HG02943 (cell line): ENCODE results near the gene ZNF790.
"Not testable (repeated sequence)": the region's sequence is repeated elsewhere in the genome, so short reads cannot be mapped to it uniquely, and the experiment has no call there.

Experiments used
- ATAC-seq: cut with Tn5 transposase; IDR thresholded peaks from one replicate; pipeline ENCODE4 v1.9.1; 2021; ENCODE audit warnings: mild to moderate bottlenecking, low read depth, moderate library complexity; ENCODE audit not compliant: unreplicated experiment

Gene ZNF790

DNA sequence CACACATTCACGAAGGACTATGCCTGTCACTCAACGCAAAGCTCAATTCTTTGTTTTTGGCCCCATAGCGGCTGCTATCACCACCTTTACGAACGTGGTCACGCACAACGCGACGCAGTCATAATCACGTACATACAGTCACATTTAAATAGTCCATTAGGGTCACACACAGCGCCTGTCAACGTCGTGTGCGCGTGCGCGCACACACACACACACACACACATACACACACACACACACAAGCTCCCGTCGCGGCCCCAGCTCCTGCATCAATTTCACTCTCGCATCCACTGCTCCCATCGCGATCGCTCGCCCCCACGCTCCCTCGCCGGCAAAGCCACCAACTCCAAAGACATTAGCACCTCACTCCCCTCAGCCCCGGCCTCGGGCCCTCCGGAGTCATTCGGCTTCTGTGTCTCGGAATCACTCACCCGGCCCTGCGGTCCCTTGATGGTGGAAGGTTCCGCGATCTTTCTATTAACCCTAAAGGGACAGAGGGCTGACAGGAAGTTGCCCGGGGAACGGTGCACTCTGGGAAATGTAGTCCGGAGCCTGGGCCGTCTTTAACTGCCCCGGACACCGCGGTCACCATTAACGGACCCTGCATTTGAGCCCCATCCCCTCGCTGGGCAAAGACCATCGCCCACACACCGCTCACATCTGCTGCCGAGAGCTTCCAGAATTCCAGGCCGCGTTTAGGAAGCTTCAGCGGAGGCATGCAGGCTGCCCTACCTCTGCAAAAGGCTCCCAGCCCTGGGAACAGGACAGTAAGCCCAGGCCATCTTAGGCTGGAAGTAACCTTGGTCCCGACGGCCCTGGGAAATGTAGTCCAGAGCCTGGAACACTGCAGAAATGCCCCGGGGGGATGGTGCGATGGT, at the start of gene ZNF790:
TSS of gene ZNF790 (minus strand) at position 482 of the 878 bp plus-strand sequence. CDS start 12,768 bp downstream, outside the sequence.
- ATAC-seq: peak; percentile 84

DNA sequence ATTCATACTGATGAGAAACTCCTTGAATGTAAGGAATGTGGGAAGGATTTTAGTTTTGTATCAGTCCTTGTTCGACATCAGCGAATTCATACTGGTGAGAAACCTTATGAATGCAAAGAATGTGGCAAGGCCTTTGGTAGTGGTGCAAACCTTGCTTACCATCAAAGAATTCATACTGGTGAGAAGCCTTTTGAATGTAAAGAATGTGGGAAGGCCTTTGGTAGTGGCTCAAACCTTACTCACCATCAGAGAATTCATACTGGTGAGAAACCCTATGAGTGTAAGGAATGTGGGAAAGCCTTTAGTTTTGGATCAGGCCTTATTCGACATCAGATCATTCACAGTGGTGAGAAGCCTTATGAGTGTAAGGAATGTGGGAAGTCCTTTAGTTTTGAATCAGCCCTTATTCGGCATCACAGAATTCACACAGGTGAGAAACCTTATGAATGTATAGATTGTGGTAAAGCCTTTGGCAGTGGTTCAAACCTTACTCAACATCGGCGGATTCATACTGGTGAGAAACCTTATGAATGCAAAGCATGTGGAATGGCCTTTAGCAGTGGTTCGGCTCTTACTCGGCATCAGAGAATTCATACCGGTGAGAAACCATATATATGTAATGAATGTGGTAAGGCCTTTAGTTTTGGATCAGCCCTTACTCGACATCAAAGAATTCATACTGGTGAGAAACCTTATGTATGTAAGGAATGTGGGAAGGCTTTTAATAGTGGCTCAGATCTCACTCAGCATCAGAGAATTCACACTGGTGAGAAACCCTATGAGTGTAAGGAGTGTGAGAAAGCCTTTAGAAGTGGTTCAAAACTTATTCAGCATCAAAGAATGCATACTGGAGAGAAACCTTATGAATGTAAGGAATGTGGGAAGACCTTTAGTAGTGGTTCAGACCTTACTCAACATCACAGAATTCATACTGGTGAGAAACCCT, 39.1 kb upstream of the ZNF790 start:
- ATAC-seq: no peak

DNA sequence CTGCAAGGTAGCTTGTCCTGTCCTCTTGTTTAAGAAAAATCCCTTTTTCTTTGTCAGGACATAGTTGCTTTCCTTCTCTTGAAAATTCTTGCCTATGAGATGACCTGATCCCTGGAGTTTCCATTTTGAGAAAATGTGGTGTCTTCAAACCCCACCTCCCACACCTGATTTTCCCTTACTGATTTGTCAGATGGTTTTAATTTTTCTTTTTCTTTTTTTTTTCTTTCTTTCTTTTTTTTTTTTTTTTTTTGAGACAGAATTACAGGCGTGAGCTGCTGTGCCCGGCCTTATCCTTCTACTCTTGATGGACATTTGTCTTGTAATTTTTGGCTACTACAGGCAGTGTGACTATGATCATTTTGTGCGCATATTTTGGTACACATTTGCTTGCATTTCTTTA, 13.7 kb upstream of the ZNF790 start:
- ATAC-seq: no peak

DNA sequence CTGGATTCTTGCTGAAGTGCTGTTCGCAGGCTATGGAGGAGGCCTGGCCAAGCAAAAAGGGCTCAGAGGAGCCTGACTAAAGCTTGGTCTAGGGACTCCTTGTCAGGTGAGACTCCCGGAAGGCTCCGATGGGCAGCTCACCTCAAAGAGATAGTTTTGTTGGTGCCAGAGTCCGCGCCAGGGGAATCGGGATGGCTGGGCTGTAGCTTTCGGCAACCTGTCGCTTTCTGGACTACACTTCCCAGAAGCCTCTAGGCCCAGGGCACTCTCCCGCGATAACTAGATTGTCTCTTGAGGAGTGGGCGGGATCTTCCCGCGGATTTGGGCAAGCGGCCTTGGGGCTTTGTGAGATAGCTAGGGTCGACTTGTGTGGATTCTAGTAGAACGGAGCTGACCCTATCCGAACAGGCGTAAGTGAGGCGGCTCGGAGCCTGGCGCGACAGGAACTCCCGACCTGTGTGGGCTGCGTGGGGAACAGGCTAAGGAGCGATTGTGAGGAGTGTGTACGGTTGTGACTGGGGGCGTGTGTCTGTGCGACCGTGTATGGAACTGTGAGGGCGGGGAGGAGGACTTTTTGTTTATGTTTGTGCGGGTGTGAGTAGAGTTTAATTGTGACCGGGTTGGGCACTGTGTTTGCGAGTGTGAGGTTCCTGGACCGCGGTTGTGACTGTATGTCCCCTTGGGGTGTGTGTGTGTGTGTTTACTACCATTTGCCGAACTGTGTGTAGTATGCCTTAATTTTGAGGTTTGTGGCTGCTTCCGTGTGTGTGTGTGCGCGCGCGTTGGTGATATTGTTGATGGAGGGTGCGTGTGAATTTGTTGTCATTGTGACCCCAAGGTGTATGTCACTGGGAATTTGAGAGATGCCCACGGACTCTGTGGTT, 12.6 kb upstream of the ZNF790 start, which contains the start of gene ZNF345:
TSS of gene ZNF345 (plus strand) at position 318 of the 884 bp plus-strand sequence. CDS start 25,955 bp downstream, outside the sequence.
- ATAC-seq: peak; percentile 79

DNA sequence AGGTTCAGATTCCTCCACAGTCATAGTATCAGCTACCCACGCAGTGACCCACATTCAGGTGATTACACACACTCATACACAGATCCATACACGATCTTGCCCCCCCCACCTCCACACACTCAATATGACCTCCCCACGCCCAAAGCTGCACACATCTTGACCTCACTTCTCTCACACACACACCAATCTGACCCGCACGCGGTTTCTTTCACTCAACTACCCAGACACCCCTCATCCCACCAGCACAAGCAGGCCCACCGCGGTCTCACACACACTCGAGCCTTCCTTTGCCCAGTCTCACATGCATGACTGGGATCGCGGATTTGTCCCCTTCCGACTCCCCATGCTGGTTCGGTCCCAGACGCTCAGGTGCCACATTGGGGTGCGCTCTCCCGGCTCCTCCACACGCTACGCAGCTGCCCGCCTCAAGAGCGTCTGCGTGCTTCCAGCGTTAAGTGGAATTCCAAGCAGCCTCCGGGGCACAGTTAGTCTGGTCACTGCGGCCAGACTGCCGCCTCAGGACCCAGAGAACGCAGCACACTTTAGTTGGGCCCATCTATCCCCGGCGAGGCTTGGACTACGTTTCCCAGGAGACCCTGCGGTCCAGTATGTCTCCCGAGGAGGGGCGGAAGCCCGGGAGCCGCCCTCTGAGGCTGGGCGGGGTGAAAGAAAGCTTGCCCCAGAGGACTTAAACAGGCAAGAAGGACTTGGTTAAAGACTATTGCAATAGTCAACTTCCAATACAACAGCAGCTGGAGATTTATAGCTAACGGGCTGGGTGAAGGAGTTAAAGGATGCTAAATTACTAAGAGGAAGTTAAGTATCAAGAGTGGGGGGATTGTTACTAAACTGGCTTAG, 11.7 kb upstream of the ZNF790 start:
- peak; percentile 84 for ATAC-seq

DNA sequence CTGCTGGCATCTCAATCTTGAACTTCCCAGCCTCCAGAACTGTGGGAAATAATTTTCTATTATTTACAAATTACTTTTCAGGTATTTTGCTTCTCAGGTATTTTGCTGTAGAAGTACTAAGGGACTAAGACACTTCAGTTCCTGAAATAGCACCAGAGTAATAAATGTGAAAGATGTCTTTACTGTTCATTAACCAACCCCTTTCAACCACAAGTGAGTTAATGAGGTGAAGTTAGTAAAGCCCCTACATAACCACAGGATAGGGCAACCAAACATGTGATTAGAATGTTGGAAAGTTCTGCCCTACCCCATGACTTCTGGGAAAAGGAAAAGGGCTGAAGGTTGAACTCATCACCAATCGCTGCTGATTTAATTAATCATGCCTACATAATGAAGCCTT, 9.8 kb upstream of the ZNF790 start:
- ATAC-seq: no peak

DNA sequence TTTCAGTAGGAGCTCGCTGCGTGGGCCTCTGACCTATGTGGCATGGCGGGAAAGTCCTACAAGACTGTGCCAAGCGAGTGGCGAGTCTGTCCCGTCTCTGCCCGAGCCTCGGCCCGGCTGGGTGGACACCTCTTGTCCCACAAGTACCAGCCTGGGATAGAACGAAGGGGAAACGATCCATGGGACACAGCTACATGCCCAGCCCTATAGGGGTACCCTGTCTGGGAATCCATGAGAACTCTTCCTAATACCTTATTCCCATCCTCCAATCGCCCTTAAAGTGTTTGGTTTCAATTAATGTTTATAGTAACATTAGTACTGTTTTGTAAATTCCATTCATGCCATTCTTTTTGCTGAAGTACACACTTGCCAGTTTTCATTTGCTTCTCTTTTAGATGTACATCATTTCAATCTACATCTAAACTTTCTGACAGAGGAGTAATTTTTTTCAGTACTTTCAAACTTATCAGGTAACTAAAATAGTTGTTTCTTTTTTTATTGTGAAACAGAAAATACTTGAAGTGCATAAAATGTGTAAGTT, 667 bp upstream of the ZNF790 start:
- ATAC-seq: no peak

DNA sequence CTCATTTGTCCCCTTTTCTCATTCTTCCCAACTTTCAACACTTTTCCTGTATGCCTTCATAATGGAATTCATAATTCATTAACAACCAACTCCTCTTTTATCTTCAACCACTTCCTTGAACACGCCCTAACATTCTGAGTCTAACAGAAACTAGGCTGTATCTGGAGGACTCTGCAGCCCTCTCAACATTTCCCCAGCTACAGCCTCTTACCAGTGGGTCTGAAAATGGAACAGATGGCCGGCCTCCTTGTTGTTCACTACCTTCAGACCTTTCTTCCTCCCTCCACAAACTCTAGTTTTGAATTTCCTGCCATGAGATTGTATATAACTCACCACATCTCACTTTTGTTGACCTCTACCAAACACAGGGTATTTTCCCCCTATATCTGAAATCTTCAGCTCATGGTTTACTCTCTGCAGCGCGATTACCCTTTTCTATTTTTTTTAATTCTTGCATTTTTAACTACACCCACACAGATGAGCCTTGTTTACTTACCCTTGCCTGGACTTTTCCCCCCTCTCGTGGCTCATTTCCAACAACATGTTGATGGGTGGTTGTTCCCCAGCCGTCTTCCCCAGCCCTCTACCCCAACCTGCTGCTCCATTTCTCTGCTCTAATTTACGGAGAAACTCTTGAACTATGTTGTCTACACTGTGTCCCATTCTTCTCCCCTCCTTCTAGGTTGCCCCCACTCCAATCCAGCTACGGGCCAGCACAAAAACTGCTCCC, 846 bp downstream of the ZNF790 start:
- ATAC-seq: no peak

DNA sequence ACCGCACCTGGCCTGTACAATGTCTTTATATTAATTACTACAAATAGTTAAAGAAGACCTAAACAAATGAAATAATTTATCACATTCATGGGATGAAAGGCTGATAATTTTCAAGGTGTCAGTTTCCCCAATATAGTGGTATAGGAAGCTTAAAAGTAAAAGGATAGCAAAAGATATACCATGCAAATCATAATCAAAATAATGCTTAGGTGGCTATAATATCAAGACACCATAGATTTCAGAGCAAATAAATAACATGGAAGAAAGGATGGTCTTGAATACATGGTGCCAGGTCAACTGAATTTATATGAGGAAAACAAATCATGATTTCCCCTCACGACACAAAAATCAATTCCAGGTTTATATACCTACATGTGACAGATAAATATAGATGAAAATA, 4.8 kb downstream of the ZNF790 start:
- ATAC-seq: no peak

DNA sequence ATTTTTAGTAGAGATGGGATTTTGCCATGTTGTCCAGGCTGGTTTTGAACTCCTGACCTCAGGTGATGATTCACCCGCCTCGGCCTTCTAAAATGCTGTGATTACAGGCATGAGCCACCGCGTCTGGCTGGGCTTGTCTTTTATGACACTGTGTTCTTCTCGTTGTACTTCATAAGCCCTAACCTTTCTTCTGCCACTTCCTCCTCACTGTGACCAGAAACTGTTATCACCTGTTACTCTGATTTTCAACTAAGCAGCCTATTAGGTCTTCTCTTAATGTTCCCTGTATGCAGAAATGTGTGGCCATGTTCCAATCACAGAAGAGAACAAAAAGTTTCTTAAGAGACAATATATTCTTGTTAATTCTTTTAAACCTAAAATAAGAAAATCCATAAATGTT, 16.4 kb downstream of the ZNF790 start:
- no peak for ATAC-seq

DNA sequence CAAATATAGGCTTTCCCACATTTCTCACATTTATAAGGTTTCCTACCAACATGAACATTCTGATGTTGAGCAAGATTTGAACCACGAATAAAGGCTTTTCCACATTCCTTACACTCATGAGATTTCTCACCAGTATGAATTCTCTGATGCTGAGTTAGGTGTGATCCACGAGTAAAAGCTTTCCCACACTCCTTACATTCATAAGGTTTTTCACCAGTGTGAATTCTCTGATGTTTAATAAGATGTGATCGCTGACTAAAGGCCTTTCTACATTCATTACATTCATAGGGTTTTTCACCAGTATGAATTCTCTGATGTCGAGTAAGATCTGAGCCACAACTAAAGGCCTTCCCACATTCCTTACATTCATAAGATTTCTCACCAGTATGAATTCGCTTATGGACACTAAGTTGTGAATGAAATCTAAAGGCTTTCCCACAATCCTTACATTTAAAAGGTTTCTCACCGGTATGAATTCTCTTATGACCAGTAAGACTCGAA, 19.0 kb downstream of the ZNF790 start:
- no peak for ATAC-seq

DNA sequence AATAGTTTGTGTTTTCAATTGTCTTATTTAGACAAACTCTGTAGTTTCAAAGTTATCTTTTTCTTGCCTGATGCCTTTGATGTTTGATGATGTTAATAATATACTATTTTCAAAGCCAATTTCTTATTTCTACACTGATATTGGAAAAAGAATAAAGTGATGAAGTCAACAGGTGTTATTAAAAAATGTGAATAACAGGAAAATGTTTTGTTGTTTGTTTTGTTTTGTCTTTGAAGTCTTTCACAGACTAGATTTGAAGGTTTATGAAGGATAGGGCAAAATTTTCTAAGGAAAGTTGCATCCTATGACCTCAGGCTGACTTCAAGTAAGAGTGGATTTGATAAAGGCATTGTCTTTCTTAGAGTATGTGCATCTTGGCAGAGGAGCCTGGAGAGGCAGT, 31.2 kb downstream of the ZNF790 start:
- ATAC-seq: no peak

DNA sequence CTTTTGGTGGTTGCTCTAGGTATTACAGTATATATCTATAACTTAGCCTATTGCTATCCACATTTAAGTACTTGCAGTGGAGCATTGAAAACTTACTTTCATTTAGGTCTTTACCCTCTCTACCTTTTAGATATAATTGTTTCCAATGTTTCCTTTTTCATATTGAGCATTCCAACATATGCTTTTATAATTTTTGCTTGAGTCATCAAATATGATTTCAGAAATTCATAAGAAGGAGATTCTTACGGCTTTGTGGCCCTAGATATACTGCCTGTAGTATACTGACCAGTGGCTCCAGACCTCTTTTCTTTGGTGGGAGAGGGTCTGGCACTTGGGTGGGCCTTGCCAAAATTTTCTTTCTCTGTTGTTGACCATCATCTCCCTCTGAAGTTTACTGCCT, 32.8 kb downstream of the ZNF790 start:
- ATAC-seq: no peak

DNA sequence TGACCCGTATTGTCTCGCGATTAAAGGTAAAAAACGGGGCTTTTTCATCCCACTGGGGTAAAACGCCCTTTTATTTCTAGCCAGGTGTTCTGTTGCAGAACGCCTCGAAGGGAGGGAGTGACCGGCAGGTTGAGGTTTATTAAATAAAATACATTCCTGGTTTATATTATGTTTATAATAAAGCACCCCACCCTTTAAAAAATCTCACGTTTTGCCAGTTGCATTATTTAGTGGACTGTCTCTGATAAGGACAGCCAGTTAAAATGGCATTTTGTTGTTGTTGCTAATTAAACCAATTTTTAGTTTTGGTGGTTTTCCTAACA, 40.4 kb downstream of the ZNF790 start:
- ATAC-seq: no peak

DNA sequence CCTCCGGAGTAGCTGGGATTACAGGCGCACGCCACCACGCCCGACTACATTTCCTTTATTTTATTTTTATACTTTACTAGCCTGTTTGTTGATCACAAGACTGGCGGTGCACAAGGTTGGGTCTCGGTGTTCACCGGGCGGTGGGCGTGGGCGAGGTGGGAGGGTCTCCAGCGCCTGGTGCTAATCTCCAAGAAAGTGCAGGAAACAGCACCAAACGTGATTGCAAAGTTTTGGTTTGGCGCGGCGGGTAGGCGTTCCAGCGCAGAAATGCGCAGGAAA, 41.5 kb downstream of the ZNF790 start:
- ATAC-seq: no peak

DNA sequence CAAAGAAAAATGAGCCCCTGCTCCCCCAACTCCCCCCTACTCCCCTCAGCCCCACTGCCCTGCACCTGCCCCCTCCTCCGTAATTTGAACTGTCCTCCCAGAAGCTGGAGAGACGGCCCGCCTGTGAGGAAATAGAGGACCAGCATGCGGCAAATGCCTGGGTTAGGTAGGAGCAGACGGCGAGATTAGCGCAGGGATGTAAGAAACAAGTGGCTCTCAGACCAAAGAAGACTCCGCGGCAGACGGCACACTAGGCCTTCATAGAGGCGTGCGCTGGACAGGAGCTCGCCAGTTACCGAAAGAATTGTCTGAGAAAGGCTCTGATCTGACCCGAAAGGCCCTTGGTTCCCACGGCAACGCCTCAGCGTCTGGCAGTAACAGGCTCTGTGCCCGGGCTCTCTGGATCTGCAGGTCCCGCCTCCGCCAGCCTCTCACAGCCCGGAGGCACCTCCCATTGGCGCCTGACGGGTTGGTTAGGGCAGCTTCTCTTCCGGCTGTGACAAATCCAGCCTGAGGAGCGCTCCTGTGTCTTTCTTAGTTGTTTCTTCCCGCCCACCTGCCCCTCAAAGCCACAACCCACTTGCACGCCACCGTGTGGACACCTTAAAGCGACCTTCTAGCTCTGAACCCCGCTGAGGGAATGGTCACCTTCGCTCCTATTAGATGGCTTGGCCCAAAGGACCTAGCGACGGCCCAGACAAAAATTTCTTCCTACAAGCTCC, 46.6 kb downstream of the ZNF790 start:
- not testable (repeated sequence) for ATAC-seq

DNA sequence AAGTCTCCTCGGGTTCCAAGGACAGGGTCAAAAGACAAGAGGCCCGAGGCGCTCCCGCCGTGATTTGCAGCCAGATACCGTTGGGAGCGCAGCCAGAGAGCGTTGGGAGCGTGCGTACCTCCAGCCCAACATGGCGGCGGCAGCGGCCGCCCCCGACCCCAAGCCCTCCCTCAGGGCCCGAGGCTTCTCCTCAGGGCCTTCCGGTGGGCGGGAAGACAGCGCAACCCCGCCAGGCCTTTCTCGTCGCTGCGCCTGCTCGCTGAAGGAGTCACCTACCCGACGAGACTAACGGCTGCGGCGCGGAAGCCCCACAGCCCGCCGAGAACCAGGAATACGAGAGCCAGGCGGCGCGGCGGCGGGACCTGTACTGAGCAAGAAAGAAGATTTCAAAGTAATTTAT, 62.4 kb downstream of the ZNF790 start:
- ATAC-seq: no peak

DNA sequence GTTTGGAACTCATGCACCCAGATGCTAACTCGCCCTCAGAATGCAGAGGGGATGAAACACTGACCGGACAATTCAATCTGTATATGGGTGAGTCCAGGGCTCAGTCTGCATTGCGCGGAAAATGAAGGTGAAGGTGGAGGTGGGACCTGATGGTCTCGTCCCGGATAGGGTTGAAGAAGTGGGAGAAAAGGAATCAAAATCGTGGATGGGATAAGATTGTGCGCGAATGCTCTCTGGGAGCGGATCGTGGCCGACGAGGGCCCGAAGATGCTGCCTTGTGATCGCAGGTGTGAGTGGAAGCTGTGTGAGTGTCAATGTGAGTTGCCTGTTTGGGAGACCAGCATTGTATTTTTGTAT, 65.0 kb downstream of the ZNF790 start:
- peak; percentile 18 for ATAC-seq
